HG03571 (cell line): ENCODE data around the gene ROR2.

ENCODE experiments used
- ATAC-seq: cut with Tn5 transposase; IDR thresholded peaks from one replicate; pipeline ENCODE4 v1.9.1; 2021; ENCODE audit not compliant: unreplicated experiment

The ROR2 gene

DNA sequence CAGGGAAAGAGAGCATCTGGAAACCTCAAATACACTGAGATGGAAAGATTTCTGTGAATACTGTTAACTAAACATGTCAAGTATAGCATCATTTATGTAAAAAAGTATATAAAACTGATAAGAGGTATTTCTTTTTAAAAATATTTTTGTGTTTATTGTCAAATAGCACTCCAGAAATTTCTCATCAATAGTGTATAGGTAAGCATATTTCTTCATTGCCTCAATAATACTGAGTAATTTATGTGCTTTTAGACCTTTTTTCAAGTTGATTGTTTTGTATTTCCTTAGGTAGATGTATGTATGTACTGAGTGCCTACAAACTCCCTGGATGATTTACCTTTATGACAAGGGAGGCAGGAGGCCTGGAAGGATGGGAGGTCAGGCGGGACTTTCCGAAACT, 196.3 kb downstream of the ROR2 start:
- ATAC-seq: no peak

DNA sequence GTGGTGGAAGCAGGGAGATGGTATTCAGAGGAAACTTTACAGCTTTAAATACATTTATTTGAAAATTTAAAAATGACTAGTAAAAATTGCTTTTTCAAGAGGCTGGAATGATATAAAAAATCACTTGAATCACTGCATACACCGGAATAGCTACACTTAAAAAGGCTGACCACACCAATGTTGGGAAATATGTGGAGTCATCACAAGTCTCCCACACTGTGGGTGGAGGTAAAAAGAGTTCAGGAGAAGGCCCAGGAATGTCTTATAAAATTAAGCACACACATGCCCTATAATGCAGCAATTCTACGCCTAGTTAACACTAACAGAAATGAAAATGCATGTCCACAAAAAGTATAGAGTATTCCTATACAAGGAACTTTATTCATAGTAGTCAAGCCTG, 198.1 kb downstream of the ROR2 start:
- no peak for ATAC-seq

- ATAC-seq: no peak
These were observed 199.7 kb downstream of the ROR2 start for GRCh38 chr9:91750343-91750742.

- ATAC-seq: no peak
These were observed 203.1 kb downstream of the ROR2 start for GRCh38 chr9:91746904-91747303.

- ATAC-seq: no peak
These were observed 203.7 kb downstream of the ROR2 start for GRCh38 chr9:91746357-91746756.

DNA sequence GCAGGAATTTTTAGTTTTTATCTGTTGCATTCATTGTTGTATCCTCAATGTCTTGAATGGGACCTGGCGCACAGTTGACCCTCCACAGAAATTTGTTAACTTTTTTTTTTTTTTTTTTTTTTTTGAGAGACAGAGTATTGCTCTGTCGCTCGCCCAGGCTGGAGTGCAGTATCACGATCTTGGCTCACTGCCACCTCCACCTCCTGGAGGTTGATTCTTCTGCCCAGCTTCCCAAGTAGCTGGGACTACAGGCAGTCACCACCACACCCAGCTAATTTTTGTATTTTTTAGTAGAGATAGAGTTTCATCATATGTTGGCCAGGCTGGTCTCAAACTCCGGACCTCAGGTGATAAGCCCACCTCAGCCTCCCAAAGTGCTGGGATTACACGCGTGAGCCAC, 205.9 kb downstream of the ROR2 start:
- ATAC-seq: no peak

DNA sequence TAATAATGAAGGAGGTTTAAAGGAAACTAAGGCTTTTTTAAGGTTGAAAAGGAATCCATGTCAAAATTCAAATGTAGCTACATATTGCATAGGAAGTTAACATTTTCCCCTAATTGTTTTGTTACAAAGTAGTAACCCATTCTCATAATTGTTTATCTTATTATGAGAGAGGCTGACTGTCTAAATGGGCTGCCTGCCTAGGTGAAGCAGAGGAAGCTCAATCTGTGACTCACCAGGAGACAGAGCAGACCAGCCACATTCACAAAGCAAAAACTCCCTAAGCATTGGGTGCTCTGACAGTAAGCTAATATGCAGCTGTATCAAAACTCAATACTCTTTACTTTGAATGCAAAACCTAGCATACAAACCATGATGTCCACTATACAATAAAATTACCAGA, 208.5 kb downstream of the ROR2 start:
- no peak for ATAC-seq

DNA sequence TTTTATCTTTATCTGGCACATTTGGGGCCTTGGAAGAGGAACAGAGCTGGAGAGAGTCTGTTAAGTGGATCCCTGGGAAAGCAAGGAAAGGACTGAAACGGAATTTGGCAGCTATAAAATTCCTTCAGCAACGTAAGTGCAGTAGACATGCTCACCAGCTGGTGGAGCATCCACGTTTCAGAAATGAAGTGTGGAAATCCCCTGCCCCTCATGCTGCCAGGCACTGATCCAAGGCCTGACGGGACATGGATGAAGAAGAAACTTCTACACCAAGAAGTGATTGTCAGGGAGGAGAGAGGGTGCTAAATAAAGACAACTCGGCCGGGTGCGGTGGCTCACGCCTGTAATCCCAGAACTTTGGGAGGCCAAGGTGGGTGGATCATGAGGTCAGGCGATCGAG, 209.3 kb downstream of the ROR2 start:
- no peak for ATAC-seq

GRCh38 chr9:91736898-91737601, 213.0 kb downstream of the ROR2 start:
- ATAC-seq: no peak

GRCh38 chr9:91736311-91736710, 213.7 kb downstream of the ROR2 start:
- no peak for ATAC-seq

GRCh38 chr9:91735049-91735448, 215.0 kb downstream of the ROR2 start:
- no peak for ATAC-seq

GRCh38 chr9:91734371-91734981, 215.6 kb downstream of the ROR2 start:
- ATAC-seq: no peak

DNA sequence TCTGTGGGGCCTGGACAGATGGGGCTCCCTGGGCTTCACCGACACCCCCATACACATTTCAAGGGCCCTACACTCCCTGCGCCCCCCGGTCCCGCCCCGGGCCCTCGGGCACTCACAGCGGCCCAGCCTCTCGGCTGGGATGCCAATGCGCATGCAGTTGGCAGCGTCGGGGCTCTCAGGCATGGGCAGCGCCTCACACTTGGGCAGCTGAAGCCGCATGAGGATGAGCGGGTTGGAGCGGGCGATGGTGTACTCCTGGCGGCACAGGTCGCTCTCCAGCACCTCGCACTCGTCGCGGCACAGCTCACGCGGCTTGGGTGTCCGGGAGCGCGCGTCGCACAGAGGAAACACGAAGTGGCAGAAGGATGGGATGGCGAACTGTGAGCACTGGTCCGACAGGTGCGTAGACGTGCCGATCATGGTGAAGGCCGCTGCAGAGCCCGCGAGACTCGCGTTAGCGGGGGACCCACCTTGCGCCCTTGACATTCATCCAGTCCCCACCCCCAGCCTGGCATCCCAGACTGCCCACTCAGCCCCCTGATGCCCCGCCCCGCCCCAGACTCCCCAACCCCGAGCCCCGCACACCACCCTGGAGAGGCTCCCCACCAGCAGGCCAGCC, 216.9 kb downstream of the ROR2 start:
- no peak for ATAC-seq

GRCh38 chr9:91732187-91733005, 217.6 kb downstream of the ROR2 start:
- no peak for ATAC-seq

GRCh38 chr9:91730806-91731205, 219.2 kb downstream of the ROR2 start:
- ATAC-seq: no peak

GRCh38 chr9:91729558-91729842, 220.5 kb downstream of the ROR2 start:
- no peak for ATAC-seq

- no peak for ATAC-seq
These were observed 222.1 kb downstream of the ROR2 start for GRCh38 chr9:91727972-91728371.

GRCh38 chr9:91727316-91727861, 222.6 kb downstream of the ROR2 start:
- ATAC-seq: no peak

- no peak for ATAC-seq
These were observed 223.5 kb downstream of the ROR2 start for GRCh38 chr9:91726406-91727100.

DNA sequence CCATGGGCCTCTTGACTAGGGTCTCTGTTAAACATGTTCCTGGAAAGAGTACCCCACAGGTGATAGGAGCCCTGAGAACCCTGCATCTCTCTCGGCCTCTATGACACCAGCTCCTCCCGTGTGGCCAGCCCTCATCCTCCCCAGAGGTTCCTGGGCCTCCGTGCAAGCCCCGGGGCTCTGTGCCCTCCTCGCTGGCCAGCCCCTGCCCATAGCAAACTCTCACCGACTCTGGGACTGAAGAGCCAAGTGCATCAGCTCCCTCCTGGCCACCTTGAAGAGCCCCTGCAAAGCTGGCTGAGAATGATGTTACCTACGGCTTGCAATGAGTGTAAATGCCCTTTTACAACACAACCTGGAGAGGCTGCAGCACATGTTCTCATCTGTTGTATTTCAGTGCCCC, 224.4 kb downstream of the ROR2 start:
- ATAC-seq: no peak
